Measurements from ENCODE around the gene CFAP210. TPM values are rescaled to one million over a fixed set of nuclear protein-coding genes. Genes with fewer than 3 reads are reported as not detected.
"Not testable (repeated sequence)": the region's sequence is repeated elsewhere in the genome, so short reads cannot be mapped to it uniquely, and the experiment has no call there.

The CFAP210 gene
- polyA plus RNA-seq, 3 donors = 0.05 to 2.6 (median 0.21) TPM

- WGBS, 3 donors = 93 to 100% (median 99%) methylated on average over 2 of the region's 2 CpGs
- H3K27ac ChIP-seq (ENCODE audit: low read depth, low read length) = not testable (repeated sequence)
These were observed 9.5 kb downstream of the CFAP210 start for GRCh38 chr2:169684712-169685111.

DNA sequence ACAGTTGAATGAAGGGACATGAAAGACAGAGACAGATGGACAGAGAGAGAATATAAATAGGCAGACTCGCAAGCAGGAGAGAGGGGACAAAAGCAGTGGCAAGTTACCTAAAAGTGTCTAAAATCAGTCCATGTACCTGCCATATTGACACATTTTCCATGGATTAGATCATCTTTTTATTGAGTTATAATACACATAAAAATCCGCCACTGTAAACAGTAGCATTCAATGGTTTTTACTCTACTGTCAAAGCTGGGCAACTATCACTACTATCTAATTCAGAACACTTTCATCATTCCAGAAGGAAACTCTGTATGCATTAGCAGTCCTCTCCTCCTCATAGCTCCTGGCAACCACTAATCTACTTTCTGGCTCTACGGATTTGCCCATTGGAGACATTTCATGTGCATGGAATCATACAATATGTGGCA, 10.1 kb downstream of the CFAP210 start:
- WGBS, 3 donors = 65 to 92% (median 76%) methylated on average over 3 of the region's 3 CpGs
- H3K27ac ChIP-seq (ENCODE audit: low read depth, low read length) = no peak overlapping the region

GRCh38 chr2:169683425-169684134, 10.6 kb downstream of the CFAP210 start:
- WGBS, 3 donors = 69 to 77% (median 76%) methylated on average over 3 of the region's 3 CpGs
- H3K27ac ChIP-seq (ENCODE audit: low read depth, low read length) = no peak overlapping the region

DNA sequence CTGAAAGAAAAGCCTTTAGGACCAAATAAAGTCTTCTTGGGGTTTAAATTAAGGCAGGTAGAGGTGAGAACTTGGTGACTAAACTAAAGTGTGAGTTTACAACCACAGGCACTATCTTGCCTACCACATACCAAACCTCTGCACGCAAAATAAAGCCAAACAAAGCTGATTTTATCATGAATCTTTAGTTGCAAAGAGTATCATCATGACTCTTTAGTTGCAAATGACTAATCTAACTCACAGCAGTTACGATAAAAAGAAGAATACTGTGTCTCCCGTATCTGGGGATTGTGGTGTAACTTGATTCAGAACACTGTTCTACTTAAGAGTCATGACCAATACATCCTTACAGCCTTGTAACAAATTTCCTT, 11.2 kb downstream of the CFAP210 start:
- WGBS, 3 donors = 55 to 92% (median 66%) methylated on average over 3 of the region's 3 CpGs
- H3K27ac ChIP-seq (ENCODE audit: low read depth, low read length) = no peak overlapping the region

- H3K27ac ChIP-seq (ENCODE audit: low read depth, low read length) = no peak overlapping the region
- 86 to 92% (median 87%) methylated on average over 6 of the region's 6 CpGs for WGBS, 3 donors
These were observed 17.4 kb downstream of the CFAP210 start for GRCh38 chr2:169676850-169677249.

GRCh38 chr2:169676357-169676756, 17.8 kb downstream of the CFAP210 start:
- no peak overlapping the region for H3K27ac ChIP-seq (ENCODE audit: low read depth, low read length)
- 32 to 60% (median 59%) methylated on average over 3 of the region's 3 CpGs for WGBS, 3 donors

GRCh38 chr2:169673921-169674320, 20.3 kb downstream of the CFAP210 start:
- WGBS, 3 donors = 90 to 94% (median 94%) methylated on average over 2 of the region's 2 CpGs
- no peak overlapping the region for H3K27ac ChIP-seq (ENCODE audit: low read depth, low read length)

DNA sequence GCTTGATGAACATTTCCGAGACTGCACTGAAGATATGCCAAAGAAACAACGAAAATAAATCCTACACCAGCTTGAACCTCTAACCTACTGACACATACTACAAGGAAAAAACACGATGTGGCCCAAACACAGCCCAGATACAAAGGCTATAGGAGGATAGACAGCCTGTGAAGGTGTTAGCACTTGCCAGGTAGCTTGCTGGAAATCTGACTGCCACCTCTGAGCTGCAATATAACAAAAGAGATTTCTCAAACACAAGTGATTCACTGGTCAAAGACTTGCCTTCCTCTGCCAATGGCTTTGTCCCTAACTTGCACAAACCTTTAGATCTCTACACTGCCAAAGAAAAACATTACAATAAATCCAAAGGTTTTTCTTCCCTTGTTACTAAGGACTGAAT, 21.1 kb downstream of the CFAP210 start:
- no peak overlapping the region for H3K27ac ChIP-seq (ENCODE audit: low read depth, low read length)
- 58 to 87% (median 76%) methylated on average over 3 of the region's 3 CpGs for WGBS, 3 donors

GRCh38 chr2:169672406-169672805, 21.8 kb downstream of the CFAP210 start:
- 45 to 85% (median 67%) methylated on average over 6 of the region's 6 CpGs for WGBS, 3 donors
- H3K27ac ChIP-seq (ENCODE audit: low read depth, low read length) = no peak overlapping the region

DNA sequence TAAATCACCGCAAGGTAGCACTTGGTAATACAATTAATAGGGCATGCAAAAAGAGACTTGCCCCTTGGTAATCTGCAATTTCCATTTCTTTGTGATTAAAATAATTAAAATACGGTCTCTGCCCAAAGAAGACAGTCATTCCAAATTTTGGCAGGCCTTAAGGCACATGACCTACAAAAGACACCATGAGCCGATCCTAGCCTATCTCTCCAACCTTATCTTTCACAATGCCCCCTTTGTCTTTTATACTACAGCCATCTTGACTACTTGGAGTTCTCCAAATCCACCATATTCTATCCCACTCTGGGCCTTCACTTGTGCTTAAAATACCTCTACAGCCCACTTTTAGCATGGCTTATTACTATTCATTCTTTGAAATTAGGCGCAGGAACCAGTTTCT, 23.3 kb downstream of the CFAP210 start:
- no peak overlapping the region for H3K27ac ChIP-seq (ENCODE audit: low read depth, low read length)
- WGBS, 3 donors = 94 to 98% (median 97%) methylated on average over 4 of the region's 4 CpGs

- H3K27ac ChIP-seq (ENCODE audit: low read depth, low read length) = no peak overlapping the region
- WGBS, 3 donors = 87 to 94% (median 89%) methylated on average over 2 of the region's 2 CpGs
These were observed 24.0 kb downstream of the CFAP210 start for GRCh38 chr2:169670215-169670651.

- WGBS, 3 donors = 24 to 43% (median 35%) methylated on average over 2 of the region's 2 CpGs
- no peak overlapping the region for H3K27ac ChIP-seq (ENCODE audit: low read depth, low read length)
These were observed 26.6 kb downstream of the CFAP210 start for GRCh38 chr2:169667583-169667982.

- no peak overlapping the region for H3K27ac ChIP-seq (ENCODE audit: low read depth, low read length)
- 48 to 65% (median 50%) methylated on average over 1 of the region's 1 CpG for WGBS, 3 donors
These were observed 29.0 kb downstream of the CFAP210 start for GRCh38 chr2:169664978-169665930.

GRCh38 chr2:169664600-169664977, 29.6 kb downstream of the CFAP210 start:
- H3K27ac ChIP-seq (ENCODE audit: low read depth, low read length) = no peak overlapping the region
- WGBS, 3 donors = 73 to 87% (median 75%) methylated on average over 1 of the region's 1 CpG

DNA sequence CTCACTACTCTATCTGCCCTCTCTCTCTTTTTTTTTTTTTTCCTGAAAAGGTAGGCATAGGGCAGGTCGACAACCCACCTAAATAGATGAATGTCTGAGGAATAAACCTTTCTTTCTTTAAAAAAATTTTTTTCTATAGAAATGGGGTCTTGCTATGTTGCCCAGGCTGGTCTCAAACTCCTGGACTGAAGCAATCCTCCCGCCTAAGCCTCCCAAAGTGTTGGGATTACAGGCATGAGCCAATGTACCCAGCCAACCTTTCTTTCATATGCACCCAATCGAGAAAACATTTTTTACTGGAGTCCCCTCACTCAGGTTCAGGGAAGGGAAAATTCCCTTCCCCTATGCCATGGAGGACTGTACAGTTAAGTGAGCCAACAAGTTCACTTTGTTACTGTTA, 31.0 kb downstream of the CFAP210 start:
- 85 to 94% (median 93%) methylated on average over 3 of the region's 3 CpGs for WGBS, 3 donors
- no peak overlapping the region for H3K27ac ChIP-seq (ENCODE audit: low read depth, low read length)

GRCh38 chr2:169662744-169663143, 31.5 kb downstream of the CFAP210 start:
- WGBS, 3 donors = 89 to 100% (median 96%) methylated on average over 1 of the region's 1 CpG
- H3K27ac ChIP-seq (ENCODE audit: low read depth, low read length) = no peak overlapping the region

DNA sequence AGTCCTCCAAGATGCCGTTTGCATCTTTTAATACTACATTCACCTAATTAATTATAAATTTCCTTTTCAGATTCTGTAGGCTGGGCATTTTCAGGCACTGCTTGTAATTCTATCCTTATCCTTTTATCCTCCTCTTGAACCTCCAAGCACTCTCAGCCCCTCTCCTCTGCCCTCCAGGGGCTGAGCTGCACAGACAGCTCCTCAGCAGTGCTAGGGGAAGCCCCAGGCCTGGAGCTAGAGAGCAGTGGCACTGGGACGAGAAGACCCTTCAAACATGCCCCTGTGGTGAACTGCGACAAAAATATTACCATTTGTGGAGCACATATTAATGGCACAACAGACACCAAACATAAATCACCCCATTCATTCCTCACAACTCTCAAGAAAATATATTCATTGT, 32.9 kb downstream of the CFAP210 start:
- 80 to 92% (median 81%) methylated on average over 3 of the region's 3 CpGs for WGBS, 3 donors
- no peak overlapping the region for H3K27ac ChIP-seq (ENCODE audit: low read depth, low read length)

DNA sequence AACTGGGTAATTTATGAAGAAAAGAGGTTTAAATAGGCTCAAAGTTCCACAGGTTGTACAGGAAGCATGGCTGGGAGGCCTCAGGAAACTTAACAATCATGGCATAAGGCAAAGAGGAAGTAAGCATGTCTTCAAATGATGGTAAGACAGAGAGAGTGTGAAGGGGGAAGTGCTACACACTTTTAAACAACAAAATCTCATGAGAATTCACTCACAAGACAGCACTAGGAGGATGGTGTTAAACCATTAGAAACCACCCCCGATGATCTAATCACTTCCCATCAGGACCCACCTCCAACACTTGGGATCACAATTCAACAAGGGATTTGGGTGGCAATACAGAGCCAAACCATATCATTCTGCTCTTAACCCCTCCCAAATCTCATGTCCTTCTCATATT, 34.9 kb downstream of the CFAP210 start:
- WGBS, 3 donors = 55 to 89% (median 70%) methylated on average over 1 of the region's 1 CpG

GRCh38 chr2:169658877-169659276, 35.3 kb downstream of the CFAP210 start:
- no peak overlapping the region for H3K27ac ChIP-seq (ENCODE audit: low read depth, low read length)
- 93 to 100% (median 97%) methylated on average over 1 of the region's 1 CpG for WGBS, 3 donors

More for the DNA sequence above, 34.9 kb downstream of the CFAP210 start:
- no peak overlapping the region for H3K27ac ChIP-seq (ENCODE audit: low read depth, low read length)

Data from adipose tissue (tissue), 3 donors.